Regular cardiac myocyte (primary cell): ENCODE results near the gene TRIM49B. TPM values are rescaled to one million over a fixed set of nuclear protein-coding genes. Genes with fewer than 3 reads are reported as not detected.

Source experiments
- total RNA-seq: library from RNA; depleted of rRNA; stranded (reverse); fragments of >200 nt; gene quantifications from 2 replicates; pipeline ENCODE4 v1.2.3, GENCODE V29; 2014

The TRIM49B gene
- not detected in 2 replicates for total RNA-seq

GRCh38 chr11:49028523-49028922 lies at the start of gene TRIM49B:
Gene TRIM49B (plus strand): TSS chr11:49028823. CDS start chr11:49031600, 2,777 bp downstream.

GRCh38 chr11:48983785-48984184 lies 44.8 kb upstream of the TRIM49B start, which contains the start of gene TRIM51G:
Gene TRIM51G (minus strand): TSS chr11:48983885. CDS start chr11:48981695, 2,190 bp downstream.

GRCh38 chr11:49059012-49059411 lies 30.4 kb downstream of the TRIM49B start, which contains the start of gene TRIM64C:
Gene TRIM64C (minus strand): TSS chr11:49059112. CDS start chr11:49059112, 0 bp downstream.

Other genes with a start within 250 kb of the TRIM49B start
- gene TRIM51G, start 44.9 kb upstream of the TRIM49B start, total RNA-seq = not detected in 2 replicates
- gene TRIM64C, start 30.3 kb downstream of the TRIM49B start, total RNA-seq = not detected in 2 replicates
- gene FOLH1, start 179.8 kb downstream of the TRIM49B start, total RNA-seq = 0.28 TPM in 1 of 2 replicates, not detected in the other